Stomach (tissue), 19 donors: ENCODE measurements around the gene ITIH4. TPM values are rescaled to one million over a fixed set of nuclear protein-coding genes. Genes with fewer than 3 reads are reported as not detected.
A peak's percentile ranks its signal among the peaks of the same experiment; 100 is the strongest.

Experiments
- DNase-seq, 2 donors: peaks; one replicate each; pipeline versions ENCODE4 v3.0.0 to v3.0.0-alpha.2; 2013 to 2019
- H3K27ac ChIP-seq, 5 donors: fragments of 200-600 bp in 4 of 5; sonication (generic) in 4 of 5; one replicate each; pipeline ENCODE4 v1.5.1; 2013 to 2019; ENCODE audit warnings: mild to moderate bottlenecking in 1 of 5, moderate library complexity in 1 of 5
- H3K27me3 ChIP-seq, 3 donors: fragments of 200-600 bp; sonication (generic); one replicate each; pipeline ENCODE4 v1.5.1; 2017 to 2019; ENCODE audit warnings: mixed run types in 1 of 3
- H3K36me3 ChIP-seq, 4 donors: fragments of 200-600 bp; sonication (generic); 1 replicate in 3 of 4; 2 replicates in 1 of 4; pipeline ENCODE4 v1.5.1; 2016 to 2019
- H3K4me1 ChIP-seq, 4 donors: fragments of 200-600 bp; sonication (generic); one replicate each; pipeline ENCODE4 v1.5.1; 2016 to 2019
- H3K4me3 ChIP-seq, 4 donors: fragments of 200-600 bp; sonication (generic) in 3 of 4; one replicate each; pipeline ENCODE4 v1.5.1; 2016 to 2019; ENCODE audit warnings: mild to moderate bottlenecking in 1 of 4
- H3K9me3 ChIP-seq, 4 donors: fragments of 200-600 bp; sonication (generic); one replicate each; pipeline ENCODE4 v1.5.1; 2016 to 2019
- CTCF ChIP-seq, 7 experiments: fragments of 450-650 bp in 4 of 7; fragments of 200-600 bp in 3 of 7; sonication (generic) in 3 of 7; IDR thresholded peaks; one replicate each; pipeline ENCODE4 v1.5.1; 2016 to 2019; ENCODE audit warnings: antibody characterized with exemption in 7 of 7, control low read depth in 2 of 7, mild to moderate bottlenecking in 1 of 7
- EP300 ChIP-seq: sonication (generic); formaldehyde crosslinking; IDR thresholded peaks from one replicate; pipeline ENCODE4 v1.6.1; 2017; ENCODE audit warnings: antibody characterized with exemption
- POLR2A ChIP-seq, 4 donors: fragments of 450-650 bp; IDR thresholded peaks; one replicate each; pipeline ENCODE4 v1.6.1; 2016; ENCODE audit warnings: antibody characterized with exemption in 4 of 4, control low read depth in 2 of 4, mild to moderate bottlenecking in 1 of 4, moderate library complexity in 1 of 4
- POLR2AphosphoS5 ChIP-seq, 3 donors: sonication (generic); formaldehyde crosslinking; IDR thresholded peaks; one replicate each; pipeline ENCODE4 v1.6.1; 2016; ENCODE audit warnings: antibody characterized with exemption in 3 of 3
- WGBS, 5 donors: extraction: QIAGEN DNeasy Blood & Tissue Kit in 3 of 5; methylation state at CpG; one replicate each; pipeline versions ENCODE4 v1.1.5 to v1.1.7; 2013 to 2018; 5-methylcytosine and 5-hydroxymethylcytosine counted together
- intact Hi-C: fragments of 100-400 bp; cut with DNase I; formaldehyde crosslinking; loops from one replicate; pipeline ENCODE4 v1.15.1; 2023; ENCODE audit warnings: low total_unique reads
- long read RNA-seq, 10 donors: transcript quantifications; one replicate each; lab custom pipeline, GENCODE V29; 2026
- polyA plus RNA-seq, 3 donors: library from polyadenylated mRNA; stranded (reverse); fragments of 200-250 nt; gene quantifications; one replicate each; pipeline ENCODE4 v1.2.3, GENCODE V29; 2013
- total RNA-seq, 5 donors: library from RNA; depleted of rRNA; stranded (reverse); fragments of >200 nt; gene quantifications; one replicate each; pipeline versions ENCODE4 v1.1.0 to v1.2.3, GENCODE V29; 2014 to 2016
- donor health status: healthy with polysubstance abuse.
- donor health status: Bipolar disorder and iron deficiency.
- donor health status: healthy.

The ITIH4 gene
- total RNA-seq: 100 to 1,000 TPM in 1 of 5 donors, 10 to 100 TPM in 2, 1 to 10 TPM in 2; 1.7 to 300 (median 20.9) TPM
- polyA plus RNA-seq: 10 to 100 TPM in 2 of 3 donors, 1 to 10 TPM in 1; 7.1 to 41.7 (median 16.2) TPM
- long read RNA-seq, donor 1: 0 reads
- long read RNA-seq, donor 2: 0 reads
- long read RNA-seq, donor 3, partial matches to known transcripts: 0 of 1 reads
- long read RNA-seq, donor 3, other reads (novel, unspliced or antisense): 0 of 1 reads
- long read RNA-seq, donor 4: 0 reads
- long read RNA-seq, donor 5, partial matches to known transcripts: 0 of 1 reads
- long read RNA-seq, donor 5, other reads (novel, unspliced or antisense): 0 of 1 reads
- long read RNA-seq, donor 6: 0 reads
- long read RNA-seq, donor 7, partial matches to known transcripts: 0 of 1 reads
- long read RNA-seq, donor 7, other reads (novel, unspliced or antisense): 0 of 1 reads
- long read RNA-seq, donor 8: 0 reads
- long read RNA-seq, donor 9: 0 reads
- long read RNA-seq, donor 10: 0 reads

GRCh38 chr3:52830535-52831258 lies at the start of gene ITIH4:
ITIH4 (minus strand) TSS chr3:52830672; CDS start chr3:52830642, 30 bp downstream.
- H3K4me3 ChIP-seq: no peak within 1 kb of the TSS
- peaks cover 19 to 49% (median 32%) of the 10 kb centered on the region in 4 donors for H3K4me1 ChIP-seq
- intact Hi-C loops: no loop called here
- H3K27ac ChIP-seq: peak within 1 kb of the TSS in 4 of 5 donors; percentile 31 to 49 (median 37)
- no peaks in the 10 kb centered on the region for H3K27me3 ChIP-seq
- no peak for DNase-seq
- TF ChIP-seq CTCF (IDR thresholded peaks at IDR 0.05): no peak
- no peak for TF ChIP-seq POLR2A (IDR thresholded peaks at IDR 0.05)
- TF ChIP-seq POLR2AphosphoS5 (IDR thresholded peaks at IDR 0.05): no peak
- TF ChIP-seq EP300: no peak
- peaks cover 2 to 20% (median 11%) of the 10 kb centered on the region in 4 donors for H3K36me3 ChIP-seq
- H3K9me3 ChIP-seq: no peaks in the 10 kb centered on the region
- WGBS, 5 donors: 71 to 74% (median 72%) methylated on average over 15 to 16 of the region's 16 CpGs

GRCh38 chr3:52880047-52880446 lies 49.6 kb upstream of the ITIH4 start:
- 84 to 97% (median 91%) methylated on average over 5 of the region's 5 CpGs for WGBS, 5 donors
- no peak for TF ChIP-seq POLR2AphosphoS5 (IDR thresholded peaks at IDR 0.05)
- TF ChIP-seq EP300: no peak
- no peak for TF ChIP-seq POLR2A (IDR thresholded peaks at IDR 0.05)
- no peak for TF ChIP-seq CTCF (IDR thresholded peaks at IDR 0.05)
- H3K27me3 ChIP-seq: no peaks in the 10 kb centered on the region
- H3K36me3 ChIP-seq: peaks cover 0 to 18% (median 11%) of the 10 kb centered on the region in 4 donors
- no peaks in the 10 kb centered on the region for H3K9me3 ChIP-seq
- DNase-seq: no peak
- intact Hi-C loops: no loop called here
- H3K4me3 ChIP-seq: no peak overlapping the region
- H3K27ac ChIP-seq: no peak overlapping the region
- H3K4me1 ChIP-seq: peaks cover 0 to 19% (median 0%) of the 10 kb centered on the region in 4 donors

- no peak for DNase-seq
- no peak overlapping the region for H3K4me3 ChIP-seq
- H3K27ac ChIP-seq: no peak overlapping the region
- H3K27me3 ChIP-seq: no peaks in the 10 kb centered on the region
- H3K36me3 ChIP-seq: peaks cover 0 to 18% (median 10%) of the 10 kb centered on the region in 4 donors
- intact Hi-C loops: no loop called here
- H3K4me1 ChIP-seq: peaks cover 0 to 24% (median 2%) of the 10 kb centered on the region in 4 donors
- 90 to 96% (median 95%) methylated on average over 4 of the region's 4 CpGs for WGBS, 5 donors
- no peak for TF ChIP-seq POLR2AphosphoS5 (IDR thresholded peaks at IDR 0.05)
- no peak for TF ChIP-seq CTCF (IDR thresholded peaks at IDR 0.05)
- no peak for TF ChIP-seq POLR2A (IDR thresholded peaks at IDR 0.05)
- no peak for TF ChIP-seq EP300
- H3K9me3 ChIP-seq: no peaks in the 10 kb centered on the region
Measured at GRCh38 chr3:52879581-52879980, 49.1 kb upstream of the ITIH4 start.

- H3K36me3 ChIP-seq: peaks cover 0 to 18% (median 10%) of the 10 kb centered on the region in 4 donors
- no peaks in the 10 kb centered on the region for H3K27me3 ChIP-seq
- H3K9me3 ChIP-seq: no peaks in the 10 kb centered on the region
- TF ChIP-seq POLR2A (IDR thresholded peaks at IDR 0.05) (no peak), POLR2AphosphoS5 (IDR thresholded peaks at IDR 0.05) (no peak)
- H3K4me3 ChIP-seq: no peak overlapping the region
- 67 to 99% (median 94%) methylated on average over 4 of the region's 4 CpGs for WGBS, 5 donors
- no peak overlapping the region for H3K27ac ChIP-seq
- H3K4me1 ChIP-seq: peaks cover 0 to 28% (median 4%) of the 10 kb centered on the region in 4 donors
- intact Hi-C loops: no loop called here
- no peak for DNase-seq
Measured at GRCh38 chr3:52879090-52879489, 48.6 kb upstream of the ITIH4 start.
